SIG-M5 treated with dmso at 0.1 percent for 504 hours (cell line): Measurements from ENCODE around the gene ZDHHC11.
"Not testable (repeated sequence)": the region's sequence is repeated elsewhere in the genome, so short reads cannot be mapped to it uniquely, and the experiment has no call there.

Experiments
- DNase-seq: peaks from one replicate; lab custom pipeline; 2025; ENCODE audit not compliant: unreplicated experiment; lab: John Stamatoyannopoulos, UW

ZDHHC11 gene

DNA sequence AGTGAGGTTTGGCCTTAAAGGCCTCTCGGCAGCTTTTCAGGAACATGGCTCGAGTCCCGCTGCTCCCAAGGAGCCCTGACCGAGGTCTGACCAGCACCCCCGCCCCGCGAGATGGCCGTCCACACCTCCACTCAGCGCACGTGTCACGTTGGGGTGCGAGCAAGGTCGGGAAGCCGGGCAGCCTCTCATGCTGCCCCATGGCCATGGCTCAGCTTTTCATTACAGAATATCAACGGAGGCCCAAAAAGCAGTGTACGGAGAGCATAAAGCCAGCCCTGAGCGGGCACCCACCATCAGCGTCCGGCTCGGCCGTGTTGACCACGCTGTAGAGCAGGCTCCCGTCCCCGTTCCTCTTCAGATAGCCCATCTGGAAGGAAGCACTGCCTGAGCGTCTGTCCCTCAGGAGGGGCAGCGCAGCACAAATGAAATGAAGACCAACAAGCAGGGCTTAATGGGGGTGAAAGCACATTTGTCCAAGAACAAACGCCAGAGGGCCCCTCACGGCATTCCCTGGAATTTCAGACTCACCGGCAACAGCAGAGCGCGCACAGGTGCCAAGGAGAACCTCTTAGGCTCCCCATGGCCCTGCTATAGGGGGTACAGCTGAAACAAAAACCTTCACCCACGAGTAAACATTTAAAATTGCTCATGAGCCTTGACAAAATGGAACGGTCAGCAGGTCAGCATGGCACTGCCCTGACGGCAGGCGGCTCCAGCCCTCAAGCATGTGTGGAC, 30.2 kb upstream of the ZDHHC11 start:
- no peak for DNase-seq

DNA sequence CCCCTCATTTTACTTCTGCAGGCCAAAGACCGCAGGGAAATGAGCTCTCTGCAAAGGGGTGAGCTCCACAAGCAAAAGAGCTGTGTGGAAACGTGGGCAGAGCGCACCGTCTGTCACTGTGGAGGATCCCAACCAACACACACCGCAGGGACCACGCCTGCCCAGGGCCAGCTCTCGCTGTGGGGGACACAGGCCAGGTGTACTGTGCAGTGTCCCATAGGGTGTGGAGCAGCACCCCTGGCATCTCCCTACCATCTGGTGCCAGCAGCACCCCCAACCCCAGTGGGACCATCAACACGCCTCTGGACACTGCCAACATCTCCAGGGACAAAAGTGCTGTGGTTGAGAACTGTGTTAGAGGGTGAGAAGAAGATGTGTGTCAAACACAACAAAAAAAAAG, 27.9 kb upstream of the ZDHHC11 start:
- not testable (repeated sequence) for DNase-seq

DNA sequence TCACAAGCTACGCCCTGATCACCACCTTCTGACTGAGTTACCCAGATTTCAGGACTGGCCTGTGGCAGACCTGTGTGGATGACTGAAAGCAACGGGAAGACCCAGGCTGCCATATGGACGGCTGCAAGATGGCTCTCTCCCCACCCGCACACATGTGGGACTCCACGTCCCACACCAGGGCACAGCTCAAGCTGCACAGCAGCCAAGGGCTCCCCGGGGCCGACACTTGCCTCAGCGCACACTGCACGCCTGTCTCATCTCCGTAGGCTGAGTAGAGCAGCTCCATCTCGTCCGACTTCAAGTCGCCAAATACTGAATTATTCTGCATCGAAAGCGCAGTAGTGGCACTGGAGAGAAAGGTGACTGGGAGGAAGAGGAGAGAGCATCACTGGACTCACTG, 27.3 kb upstream of the ZDHHC11 start:
- DNase-seq: no peak

- DNase-seq: no peak
Observed at GRCh38 chr5:876398-877365, 25.9 kb upstream of the ZDHHC11 start.

GRCh38 chr5:875931-876330, 25.1 kb upstream of the ZDHHC11 start:
- no peak for DNase-seq

DNA sequence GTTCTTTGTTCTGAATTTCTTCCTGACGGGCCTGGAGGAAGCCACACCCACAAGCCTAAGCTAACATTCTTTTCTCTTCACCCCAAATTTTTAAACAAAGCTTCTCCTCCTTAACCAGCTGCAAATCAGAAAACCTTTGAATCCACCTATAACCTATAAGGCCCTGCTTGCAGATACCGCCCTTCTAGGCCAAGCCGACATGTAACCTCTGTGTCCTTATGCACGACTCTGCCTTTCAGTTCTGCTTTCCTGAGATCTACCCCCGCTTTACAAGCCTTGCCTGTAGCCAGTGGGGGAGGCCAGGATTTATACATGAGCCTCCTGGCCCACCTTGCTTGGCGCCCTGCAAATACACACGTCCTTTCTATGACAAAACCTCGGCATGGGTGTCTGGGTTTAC, 22.5 kb upstream of the ZDHHC11 start:
- peak; percentile 53 for DNase-seq

DNA sequence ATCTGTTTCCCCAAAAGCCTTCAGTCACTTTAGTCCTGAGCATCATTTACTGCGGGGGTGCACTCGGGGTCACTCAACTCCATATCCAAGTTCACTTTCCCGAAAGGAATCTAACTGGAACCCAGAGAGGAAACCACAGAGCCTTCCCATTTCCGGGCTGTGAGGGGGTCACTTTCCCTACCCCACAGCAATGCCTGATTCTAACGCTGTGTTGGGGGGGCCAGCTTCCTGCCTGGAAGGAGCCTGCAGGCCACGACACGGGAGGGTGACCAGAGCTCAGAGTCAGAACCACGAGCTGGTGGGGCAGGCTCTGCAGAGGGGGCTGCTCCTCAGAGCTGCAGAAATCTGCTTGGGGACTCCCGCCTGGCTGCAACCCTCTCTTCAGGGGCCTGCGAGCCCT, 21.5 kb upstream of the ZDHHC11 start:
- DNase-seq: no peak

GRCh38 chr5:871596-872298, 21.0 kb upstream of the ZDHHC11 start:
- DNase-seq: no peak

DNA sequence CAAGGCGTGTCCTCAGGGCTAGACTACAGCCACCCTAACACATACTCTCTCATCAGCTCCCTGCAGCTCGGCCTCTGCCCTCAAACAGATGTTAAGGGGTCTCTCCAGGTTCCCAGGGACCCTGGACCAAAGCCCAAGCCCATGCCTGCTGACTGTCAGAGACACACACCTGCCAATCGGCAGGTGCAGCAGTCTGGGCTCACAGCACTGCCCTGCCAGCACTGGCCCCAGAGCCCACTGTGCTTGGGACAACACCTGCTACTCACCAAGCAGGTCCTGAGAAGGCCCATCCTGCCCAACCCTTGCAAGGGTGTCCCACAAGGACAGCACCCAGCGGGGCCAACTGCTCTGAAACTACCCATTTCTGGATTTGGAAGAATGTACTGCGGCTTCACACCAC, 20.2 kb upstream of the ZDHHC11 start:
- DNase-seq: no peak

- DNase-seq: no peak
Observed at GRCh38 chr5:868428-869135, 17.8 kb upstream of the ZDHHC11 start.

- DNase-seq: no peak
Observed at GRCh38 chr5:867300-867870, 16.6 kb upstream of the ZDHHC11 start.

DNA sequence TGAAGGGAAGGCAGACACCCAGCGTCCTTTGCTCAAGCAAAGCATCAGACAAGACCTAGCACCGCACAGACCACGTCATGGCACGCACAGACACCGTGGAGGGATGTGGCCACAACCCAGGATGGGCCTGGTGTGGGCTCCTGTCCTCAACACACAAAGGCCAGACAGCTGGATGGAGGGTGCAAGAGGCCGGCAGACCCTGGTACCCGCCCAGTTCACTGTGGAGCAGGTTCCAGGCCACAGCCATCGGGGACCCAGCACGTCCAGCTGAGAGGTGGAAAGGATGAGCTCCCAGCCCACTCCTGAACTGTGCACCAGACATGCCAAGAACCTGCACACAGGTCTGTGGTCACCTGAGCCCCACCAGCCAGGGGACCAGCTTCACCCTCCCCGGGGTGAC, 15.0 kb upstream of the ZDHHC11 start:
- DNase-seq: no peak

DNA sequence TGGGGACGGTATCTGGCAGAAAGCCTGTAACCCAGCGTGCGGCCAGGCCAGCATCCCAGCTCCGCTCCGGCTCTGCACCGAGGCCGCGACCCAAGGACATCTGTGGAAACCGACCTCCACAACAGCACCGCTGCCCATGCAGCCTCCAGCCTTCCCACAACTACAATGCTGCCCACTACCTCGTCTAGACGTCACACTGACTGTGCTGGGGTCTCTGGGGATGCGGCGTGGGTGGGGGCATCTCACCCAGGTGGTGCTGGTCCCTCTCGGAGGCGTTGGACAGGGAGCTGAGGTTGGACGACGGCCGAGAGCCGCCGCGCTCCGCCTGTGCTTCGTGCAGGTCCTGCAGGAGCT, 14.4 kb upstream of the ZDHHC11 start:
- no peak for DNase-seq

DNA sequence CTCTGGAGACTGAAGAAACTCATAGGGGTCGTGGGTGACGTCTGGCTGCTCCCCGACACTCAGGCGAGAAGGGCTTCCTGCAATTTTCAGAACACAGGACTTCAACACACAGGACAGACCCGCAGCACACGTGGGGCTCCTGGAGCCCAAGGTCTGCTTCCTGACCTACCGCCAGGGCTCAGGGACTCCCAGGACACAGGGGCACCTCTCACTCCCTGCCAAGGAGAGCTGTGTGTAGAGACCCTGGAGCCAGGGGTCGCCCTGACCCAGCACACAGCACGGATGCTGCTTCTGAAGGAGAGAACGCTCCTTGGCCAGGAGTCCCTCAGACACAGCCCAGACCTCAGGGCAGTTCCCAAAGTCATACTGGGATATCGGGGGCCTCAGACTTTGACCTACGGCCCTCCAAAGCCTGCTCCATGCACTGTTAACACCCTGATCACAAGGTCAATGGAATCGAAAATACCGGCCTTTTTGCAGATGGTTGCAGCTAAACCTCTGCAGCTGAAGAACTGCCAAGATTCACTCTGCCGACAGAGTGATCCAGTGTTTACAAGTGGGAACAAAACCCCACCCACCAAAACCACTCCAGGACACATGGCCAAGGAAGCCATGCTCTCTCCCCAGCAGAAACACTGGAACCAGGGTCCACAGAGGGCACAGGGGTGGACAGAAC, 13.8 kb upstream of the ZDHHC11 start:
- DNase-seq: no peak

DNA sequence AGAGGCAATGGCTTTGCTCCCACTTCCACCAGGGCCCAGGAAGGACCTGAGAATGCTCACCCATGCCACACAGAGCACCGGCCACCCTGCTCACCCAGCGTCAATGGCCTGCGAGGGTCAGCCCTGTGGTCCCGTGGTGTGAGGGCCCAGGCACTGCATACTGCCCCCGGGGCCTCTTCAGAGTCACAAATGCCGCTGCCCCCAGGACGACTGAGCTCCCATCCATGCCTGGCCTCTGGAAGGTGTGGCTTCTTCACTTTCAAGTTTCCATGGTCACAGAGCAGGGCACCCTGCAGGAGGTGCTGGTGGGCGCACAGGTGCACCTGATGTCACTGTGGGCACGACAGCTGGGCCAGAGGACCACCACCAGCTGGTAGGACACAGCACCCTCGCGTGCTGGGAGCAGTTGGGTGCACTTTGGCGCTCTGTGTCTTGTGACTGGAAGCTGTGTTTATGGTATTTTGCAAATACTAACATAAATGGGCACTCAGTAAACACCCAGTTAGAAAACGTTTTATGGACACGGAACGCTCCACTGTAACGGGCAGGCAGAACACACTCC, 12.5 kb upstream of the ZDHHC11 start:
- DNase-seq: no peak

- no peak for DNase-seq
Observed at GRCh38 chr5:862367-863243, 11.8 kb upstream of the ZDHHC11 start.

DNA sequence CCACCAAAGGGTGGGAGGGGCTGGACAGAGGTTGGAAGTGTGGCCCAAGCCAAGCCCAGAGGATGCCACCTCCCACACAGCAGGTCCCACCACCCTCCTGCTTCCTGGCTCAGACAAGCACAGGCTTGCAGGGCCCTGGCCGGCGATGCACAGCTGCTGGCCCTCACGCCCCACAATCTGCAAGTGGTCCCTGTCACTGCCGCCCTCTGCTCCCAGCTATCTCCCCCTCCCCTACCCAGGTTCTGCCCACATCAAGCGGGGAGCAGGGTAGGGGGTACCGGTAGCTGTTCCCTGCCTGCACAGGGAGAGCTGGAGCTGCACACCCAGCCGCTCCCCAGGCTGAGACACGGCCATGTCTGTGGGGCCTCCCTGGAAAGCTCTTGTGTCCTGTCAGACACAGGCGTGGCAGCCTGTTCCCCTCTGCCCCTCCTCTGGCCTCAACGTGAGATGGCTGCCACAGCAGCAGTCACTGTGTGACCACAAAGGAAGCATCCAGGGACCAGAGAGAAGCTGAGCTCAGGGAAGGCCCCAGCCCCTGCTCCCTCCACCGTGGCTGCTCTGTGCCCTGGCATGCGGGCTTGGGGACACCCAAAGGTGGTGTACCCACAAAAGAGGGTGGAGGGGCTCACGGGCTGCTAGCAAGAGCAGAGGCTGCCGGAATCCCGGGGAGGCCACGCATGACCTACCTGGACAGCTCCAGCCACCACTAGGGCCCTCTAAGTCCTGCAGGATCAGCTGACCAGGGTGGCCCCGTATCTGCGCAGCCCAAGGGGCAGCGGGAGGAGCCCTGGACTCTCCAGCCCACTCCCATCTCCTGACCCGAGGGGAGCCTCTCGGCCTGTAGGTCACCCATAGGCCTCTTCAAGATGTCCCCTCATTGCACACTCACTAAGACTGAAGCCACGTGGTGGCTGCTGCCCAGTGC, 10.9 kb upstream of the ZDHHC11 start:
- no peak for DNase-seq
